ENCODE measurements around the gene CLIC5. TPM values are rescaled to one million over a fixed set of nuclear protein-coding genes. Genes with fewer than 3 reads are reported as not detected.

The CLIC5 gene
- not detected in 2 replicates for total RNA-seq

DNA sequence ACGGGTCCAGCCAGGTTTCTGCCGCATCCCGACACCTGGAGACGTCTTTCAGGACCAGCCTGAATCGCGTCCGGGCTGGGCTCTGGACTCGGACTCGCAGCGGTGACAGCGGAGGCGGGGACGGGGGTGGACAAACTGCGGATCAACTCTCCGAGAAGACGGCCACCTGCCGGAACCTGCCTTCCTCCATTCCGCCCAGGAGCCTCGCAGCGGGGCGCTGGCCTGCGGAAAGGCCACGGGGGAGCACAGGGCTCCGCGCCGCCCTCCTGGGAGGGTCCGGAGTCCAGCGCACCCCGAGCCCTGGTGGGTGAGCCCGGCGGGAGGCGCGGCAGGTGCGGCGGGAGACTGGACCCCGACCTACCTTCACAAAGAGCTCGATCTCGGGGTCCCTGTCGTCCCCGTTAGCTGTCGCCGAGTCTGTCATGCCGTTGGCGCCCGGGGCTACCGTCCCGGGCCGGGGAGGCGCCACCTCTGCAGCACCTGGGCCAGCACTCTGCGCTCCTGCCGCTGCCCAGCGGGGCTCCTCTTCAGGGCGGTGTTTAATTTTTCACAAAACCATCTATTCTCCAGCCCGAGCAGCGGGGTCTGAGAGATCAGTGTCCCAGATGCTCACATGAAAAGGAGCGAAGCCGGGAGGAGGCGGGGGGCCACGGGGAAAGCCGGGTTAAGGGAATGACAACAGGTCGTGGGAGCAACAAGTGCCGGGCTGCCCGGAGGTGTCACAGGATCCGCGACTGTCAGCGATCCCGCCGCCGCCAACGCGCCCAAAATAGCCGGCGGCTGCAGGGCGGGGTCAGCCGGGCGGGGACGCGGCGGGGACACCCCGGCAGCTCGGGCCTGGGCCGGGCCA, at the start of gene CLIC5:
Gene CLIC5, minus strand, starts transcription at position 742 of the 850 bp plus-strand sequence. Its CDS starts 318 bp downstream, at position 424.

Other genes with a start within 250 kb of the CLIC5 start
- 2.2 and 2.4 TPM in 2 replicates for gene ENPP4, start 114.1 kb upstream of the CLIC5 start, total RNA-seq
- gene ENPP5, start 155.1 kb upstream of the CLIC5 start, total RNA-seq, result 0.50 and 0.55 TPM in 2 replicates

Data from uterine smooth muscle cell (primary cell).